Prostate gland (tissue), 2 donors: ENCODE results near the gene AKT1S1. TPM values are rescaled to one million over a fixed set of nuclear protein-coding genes. Genes with fewer than 3 reads are reported as not detected.

Experiments
- DNase-seq: peaks from one replicate; pipeline ENCODE4 v3.0.0-alpha.2; 2019; ENCODE audit warnings: low spot score
- H3K27ac ChIP-seq, 2 donors: fragments of 200-600 bp; sonication (generic); 2 replicates each; pipeline ENCODE4 v1.5.1; 2017 to 2019
- H3K27me3 ChIP-seq: fragments of 200-600 bp; sonication (generic); replicated peaks from 2 replicates; pipeline ENCODE4 v1.5.1; 2019; ENCODE audit not compliant: insufficient read depth
- H3K36me3 ChIP-seq, 2 donors: fragments of 200-600 bp; sonication (generic); 1 replicate in 1 of 2; 2 replicates in 1 of 2; pipeline versions ENCODE4 v1.5.1 to v1.8.1; 2017 to 2019
- H3K4me1 ChIP-seq: fragments of 200-600 bp; sonication (generic); replicated peaks from 2 replicates; pipeline ENCODE4 v1.5.1; 2019
- H3K4me3 ChIP-seq, 2 donors: fragments of 200-600 bp; sonication (generic); 2 replicates each; pipeline ENCODE4 v1.5.1; 2017 to 2019
- H3K9me3 ChIP-seq: fragments of 200-600 bp; sonication (generic); 2 replicates; pipeline ENCODE4 v1.5.1; 2017
- CTCF ChIP-seq, 4 experiments: fragments of 200-600 bp in 2 of 4; fragments of 450-650 bp in 2 of 4; sonication (generic) in 2 of 4; IDR thresholded peaks; 1 replicate in 3 of 4; 2 replicates in 1 of 4; pipeline ENCODE4 v1.5.1; 2016 to 2019; ENCODE audit warnings: antibody characterized with exemption in 4 of 4, mild to moderate bottlenecking in 2 of 4, moderate library complexity in 2 of 4
- POLR2A ChIP-seq: fragments of 450-650 bp; IDR thresholded peaks from one replicate; pipeline ENCODE4 v1.6.1; 2016; ENCODE audit warnings: antibody characterized with exemption, mild to moderate bottlenecking
- POLR2AphosphoS5 ChIP-seq: sonication (generic); formaldehyde crosslinking; IDR thresholded peaks from one replicate; pipeline ENCODE4 v1.6.1; 2017; ENCODE audit warnings: antibody characterized with exemption
- WGBS: methylation state at CpG from one replicate; pipeline ENCODE4 v1.1.5; 2018; 5-methylcytosine and 5-hydroxymethylcytosine counted together
- intact Hi-C: fragments of 100-400 bp; cut with DNase I; formaldehyde crosslinking; loops from one replicate; pipeline ENCODE4 v1.14.2; 2022
- total RNA-seq, 2 donors: library from RNA; depleted of rRNA; stranded (reverse); fragments of >200 nt; gene quantifications; one replicate each; pipeline ENCODE4 v1.1.0, GENCODE V29; 2016

Gene AKT1S1
- total RNA-seq, 2 donors from 2014 or later: 27.6 to 30.2 TPM

- Histone ChIP-seq H3K36me3 (peaks cover 2 to 41% of the 10 kb centered on the region in 2 donors), H3K4me3 (no peak overlapping the region), H3K4me1 (peaks cover 4% of the 10 kb centered on the region), H3K27me3 (no peaks in the 10 kb centered on the region), H3K27ac (peak overlapping the region; percentile 81 to 93), H3K9me3 (no peaks in the 10 kb centered on the region)
- WGBS: 74% methylated on average over 17 of the region's 22 CpGs
- no peak for TF ChIP-seq POLR2A
- TF ChIP-seq POLR2AphosphoS5: no peak
- no peak for TF ChIP-seq CTCF (IDR thresholded peaks at IDR 0.05)
- intact Hi-C loops: no loop called here
- DNase-seq: no peak
Observed at GRCh38 chr19:49859682-49860335, 17.3 kb downstream of the AKT1S1 start.

- Histone ChIP-seq H3K36me3 (peaks cover 2 to 32% of the 10 kb centered on the region in 2 donors), H3K27me3 (no peaks in the 10 kb centered on the region), H3K9me3 (no peaks in the 10 kb centered on the region), H3K4me1 (peaks cover 4% of the 10 kb centered on the region), H3K4me3 (no peak overlapping the region), H3K27ac (peak overlapping the region in 1 of 2 donors; percentile 23)
- TF ChIP-seq POLR2AphosphoS5: no peak
- TF ChIP-seq POLR2A: no peak
- no peak for TF ChIP-seq CTCF (IDR thresholded peaks at IDR 0.05)
- intact Hi-C loops: no loop called here
- WGBS: 75% methylated on average over 31 of the region's 37 CpGs
- DNase-seq: no peak
Observed at GRCh38 chr19:49858088-49858985, 18.8 kb downstream of the AKT1S1 start.

- peaks cover 4% of the 10 kb centered on the region for H3K4me1 ChIP-seq
- TF ChIP-seq CTCF (IDR thresholded peaks at IDR 0.05) (no peak), POLR2A (no peak)
- H3K27ac ChIP-seq: peak overlapping the region in 1 of 2 donors; percentile 23
- H3K27me3 ChIP-seq: no peaks in the 10 kb centered on the region
- DNase-seq: no peak
- intact Hi-C loops: no loop called here
- H3K4me3 ChIP-seq: no peak overlapping the region
- WGBS: 75% methylated on average over 5 of the region's 5 CpGs
- H3K36me3 ChIP-seq: peaks cover 2 to 32% of the 10 kb centered on the region in 2 donors
- H3K9me3 ChIP-seq: no peaks in the 10 kb centered on the region
Observed at GRCh38 chr19:49857838-49858087, 19.4 kb downstream of the AKT1S1 start.

GRCh38 chr19:49857061-49857837 is 19.9 kb downstream of the AKT1S1 start:
- Histone ChIP-seq H3K4me3 (no peak overlapping the region), H3K36me3 (peaks cover 2 to 32% of the 10 kb centered on the region in 2 donors)
- no peak for DNase-seq

More at GRCh38 chr19:49857061-49857837, 19.9 kb downstream of the AKT1S1 start:
- no peak for TF ChIP-seq CTCF (IDR thresholded peaks at IDR 0.05)
- no peak for TF ChIP-seq POLR2A
- TF ChIP-seq POLR2AphosphoS5: no peak
- no peaks in the 10 kb centered on the region for H3K27me3 ChIP-seq
- WGBS: 87% methylated on average over 26 of the region's 26 CpGs
- intact Hi-C loops: no loop called here
- peaks cover 4% of the 10 kb centered on the region for H3K4me1 ChIP-seq
- H3K9me3 ChIP-seq: no peaks in the 10 kb centered on the region
- H3K27ac ChIP-seq: peak overlapping the region in 1 of 2 donors; percentile 31
